HG02588 (cell line): ENCODE data around the gene RASGRP1.

Experiments
- ATAC-seq: cut with Tn5 transposase; IDR thresholded peaks from one replicate; pipeline ENCODE4 v1.9.1; 2021; ENCODE audit warnings: mild to moderate bottlenecking, moderate library complexity; ENCODE audit not compliant: unreplicated experiment

Gene RASGRP1

DNA sequence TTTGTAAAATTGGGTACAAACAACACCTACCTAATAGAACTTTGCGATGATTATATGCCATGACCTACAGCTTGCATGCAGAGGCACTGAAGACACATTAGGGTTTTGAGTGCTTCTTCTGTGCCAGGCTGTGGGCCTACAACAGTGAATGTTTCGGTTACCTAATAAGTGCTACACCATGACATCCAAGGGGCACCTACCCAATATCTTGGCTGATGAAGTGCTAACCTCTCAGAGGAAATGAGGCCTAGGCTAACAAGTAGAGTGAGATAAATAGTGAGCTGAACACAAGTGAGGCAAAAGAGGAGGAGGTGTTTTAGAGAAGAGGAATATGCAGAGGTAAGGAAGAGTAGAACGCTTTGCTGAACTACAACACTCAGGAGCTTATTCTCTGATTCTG lies 12.2 kb upstream of the RASGRP1 start:
- ATAC-seq, result no peak

DNA sequence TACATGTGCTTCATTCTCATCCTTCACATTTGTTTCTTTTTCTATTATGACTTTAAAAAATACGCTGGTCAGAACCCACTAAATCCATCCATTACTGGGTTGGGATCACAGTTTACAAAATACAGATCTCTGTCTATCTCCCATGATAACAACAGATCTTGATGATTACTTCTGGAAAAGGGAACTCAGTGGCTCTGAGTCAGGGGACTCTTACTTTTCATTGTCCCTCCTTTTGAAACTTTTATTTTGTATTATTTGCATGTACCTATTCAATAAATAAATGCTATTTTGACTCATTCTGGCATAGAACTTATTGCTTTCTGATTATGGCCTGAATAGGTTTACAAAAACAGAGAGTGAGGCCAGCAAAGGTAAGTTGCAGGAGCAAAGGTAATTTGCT lies 11.6 kb upstream of the RASGRP1 start:
- ATAC-seq, result no peak

- ATAC-seq, result no peak
These were observed 665 bp upstream of the RASGRP1 start for GRCh38 chr15:38565287-38565670.

GRCh38 chr15:38563723-38564519 lies 693 bp downstream of the RASGRP1 start:
- peak; percentile 64 for ATAC-seq

GRCh38 chr15:38562278-38562677 lies 2.3 kb downstream of the RASGRP1 start:
- ATAC-seq, result no peak

- peak; percentile 15 for ATAC-seq
These were observed 4.1 kb downstream of the RASGRP1 start for GRCh38 chr15:38560456-38560926.

DNA sequence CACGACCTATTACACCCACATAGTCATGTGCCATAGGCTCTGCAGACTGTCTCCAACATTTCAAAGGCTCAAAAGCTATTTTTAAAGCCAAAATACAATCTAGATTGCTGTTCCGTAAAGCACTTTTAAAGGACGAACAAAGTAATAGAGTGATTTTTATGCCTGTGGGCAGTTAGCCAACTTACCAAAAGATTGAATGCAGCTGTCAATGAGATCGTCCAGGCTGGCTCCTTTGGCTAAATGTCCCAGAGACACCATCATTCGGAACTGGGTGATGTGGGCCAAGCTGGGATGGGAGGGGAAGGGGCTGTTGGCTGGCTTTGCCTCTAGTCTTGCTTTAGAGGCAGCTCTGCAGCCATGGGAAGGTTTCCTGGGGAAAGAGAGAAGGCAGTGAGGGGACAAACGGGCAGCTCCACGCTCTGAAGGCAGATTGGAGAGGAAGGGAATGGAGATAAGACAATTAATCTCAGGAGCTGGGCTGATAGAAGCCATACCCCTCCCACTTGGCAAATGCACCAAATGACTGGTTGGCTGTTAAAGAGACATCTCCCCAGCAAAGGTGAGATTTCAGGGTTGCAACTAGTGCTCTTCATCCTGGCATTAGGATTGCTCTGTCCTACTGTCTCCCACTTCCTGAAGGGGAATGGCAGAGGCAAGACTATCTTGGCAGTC lies 4.8 kb downstream of the RASGRP1 start:
- no peak for ATAC-seq

GRCh38 chr15:38559131-38559530 lies 5.5 kb downstream of the RASGRP1 start:
- no peak for ATAC-seq

GRCh38 chr15:38558372-38559059 lies 6.1 kb downstream of the RASGRP1 start:
- no peak for ATAC-seq

- ATAC-seq, result no peak
These were observed 6.7 kb downstream of the RASGRP1 start for GRCh38 chr15:38557921-38558320.

- ATAC-seq, result no peak
These were observed 8.8 kb downstream of the RASGRP1 start for GRCh38 chr15:38555686-38556334.

DNA sequence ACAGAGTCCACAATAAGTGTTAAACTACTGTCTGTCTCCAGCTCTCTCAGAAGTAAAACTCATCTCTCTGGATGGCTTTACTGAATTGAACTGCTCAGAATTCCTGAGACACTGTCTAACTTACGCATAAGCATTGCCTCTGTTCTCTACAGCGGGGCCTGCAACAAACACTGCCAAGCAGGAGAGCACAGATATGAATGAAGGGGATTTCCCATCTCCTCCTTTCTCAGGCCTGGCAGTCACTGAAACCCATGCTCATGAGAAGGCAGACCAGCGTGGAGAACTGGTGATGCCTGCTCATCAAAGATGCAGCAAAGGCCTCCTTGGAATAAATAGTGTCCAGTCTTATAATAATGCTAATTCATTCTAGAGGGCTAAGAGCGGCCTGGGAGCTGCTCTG lies 10.3 kb downstream of the RASGRP1 start:
- ATAC-seq, result peak; percentile 67

- ATAC-seq, result no peak
These were observed 11.5 kb downstream of the RASGRP1 start for GRCh38 chr15:38553071-38553470.

GRCh38 chr15:38551720-38552648 lies 12.6 kb downstream of the RASGRP1 start:
- no peak for ATAC-seq

DNA sequence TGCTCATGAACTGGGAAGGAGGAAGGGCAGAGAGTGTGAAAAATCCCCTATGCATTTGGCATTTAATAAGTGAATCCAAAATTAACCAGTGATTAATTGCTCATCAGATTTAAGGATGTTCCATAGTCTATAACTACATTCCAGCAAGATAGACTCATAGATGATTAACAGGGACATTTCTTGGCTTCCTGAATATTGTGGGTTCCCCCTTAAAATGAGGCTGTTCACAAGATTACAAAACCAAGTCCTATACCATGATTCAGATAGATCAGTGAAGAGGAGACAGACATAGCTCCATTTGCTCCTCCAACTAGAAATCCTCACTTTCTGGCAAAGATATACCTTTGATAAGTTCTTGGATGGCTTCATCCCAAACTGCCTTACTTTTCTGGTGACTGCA lies 15.4 kb downstream of the RASGRP1 start:
- no peak for ATAC-seq

DNA sequence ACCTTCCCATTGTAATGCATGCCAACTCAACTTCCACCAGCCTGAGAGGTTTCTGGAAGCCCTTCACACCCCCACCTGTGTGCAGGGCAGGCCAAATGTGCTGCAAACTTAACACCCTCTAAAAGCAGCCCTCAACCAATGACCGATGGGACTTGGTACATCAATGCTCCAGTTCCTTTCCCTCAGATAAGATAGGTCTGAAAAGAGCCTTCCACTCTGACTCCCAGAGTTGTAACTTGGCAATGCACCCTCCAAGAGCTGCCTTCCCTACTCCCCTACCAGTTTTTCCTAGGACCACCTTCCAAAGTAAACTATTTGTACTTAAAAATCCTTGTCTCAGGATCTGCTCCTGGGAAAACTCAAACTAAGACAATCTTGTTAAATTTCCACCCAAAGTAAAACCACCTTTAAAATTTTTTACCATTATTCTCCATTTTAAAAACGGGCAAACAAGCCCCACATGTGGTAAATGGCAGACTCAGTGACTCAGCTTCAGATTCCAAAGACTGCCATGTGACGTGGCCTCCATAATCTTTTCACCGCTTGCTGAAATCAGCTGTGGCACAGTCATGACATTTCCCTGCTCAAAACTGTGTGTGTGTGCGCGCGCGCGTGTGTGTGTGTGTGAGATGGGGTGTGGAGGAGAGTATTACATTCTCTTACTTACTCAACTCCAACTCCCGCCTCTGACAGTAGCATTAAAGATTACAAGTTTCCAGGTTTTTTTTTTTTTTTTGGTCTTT lies 17.2 kb downstream of the RASGRP1 start:
- no peak for ATAC-seq

DNA sequence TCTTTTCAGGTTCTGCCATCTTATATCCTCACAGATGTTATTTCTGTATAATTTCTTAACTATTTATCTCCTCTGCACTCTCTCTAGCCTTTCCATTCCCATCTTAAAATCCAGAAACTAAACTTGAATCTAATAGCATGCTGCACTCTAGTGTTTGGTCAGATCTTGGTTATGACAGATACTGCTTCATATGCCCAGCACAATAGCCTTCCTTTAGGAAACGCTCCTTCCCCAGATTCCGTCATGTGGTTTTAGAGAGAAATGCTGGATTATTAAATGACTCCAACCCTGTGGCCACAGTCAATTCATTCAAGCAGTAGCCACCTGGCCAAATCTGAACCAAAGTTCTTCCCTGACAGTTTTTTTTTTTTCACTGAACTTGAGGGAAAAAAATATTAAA lies 19.4 kb downstream of the RASGRP1 start:
- ATAC-seq, result no peak

DNA sequence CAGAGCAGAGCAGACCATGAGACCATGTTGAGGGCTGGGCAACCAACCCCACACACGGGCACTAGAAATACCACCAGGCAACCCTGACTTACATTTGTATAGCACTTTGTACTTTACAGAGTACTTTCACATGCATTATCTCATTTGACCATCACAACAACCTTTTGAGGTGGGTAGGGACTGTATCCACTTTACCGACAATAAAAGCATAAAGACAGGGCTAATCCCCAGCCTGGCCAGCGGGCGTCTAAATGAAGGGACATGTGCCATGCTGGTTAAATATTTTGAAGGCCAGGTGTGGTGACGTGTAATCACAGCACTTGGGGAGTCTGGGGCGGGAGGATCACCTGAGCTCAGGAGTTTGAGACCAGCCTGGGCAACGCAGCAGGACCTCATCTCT lies 23.6 kb downstream of the RASGRP1 start:
- ATAC-seq, result no peak

GRCh38 chr15:38540510-38540909 lies 24.1 kb downstream of the RASGRP1 start:
- ATAC-seq, result no peak

- ATAC-seq, result no peak
These were observed 25.6 kb downstream of the RASGRP1 start for GRCh38 chr15:38539008-38539343.
